Activated effector memory CD4-positive, alpha-beta T cell treated with anti-CD3 and anti-CD28 coated beads, Interleukin-2, amount 50 U/mL, for 16 hours (primary cell): ENCODE data around the gene SKIL.
"Not testable (repeated sequence)": the region's sequence is repeated elsewhere in the genome, so short reads cannot be mapped to it uniquely, and the experiment has no call there.

Experiments
- DNase-seq: peaks from one replicate; pipeline ENCODE4 v3.0.0-alpha.2; 2020

The SKIL gene, protein sequence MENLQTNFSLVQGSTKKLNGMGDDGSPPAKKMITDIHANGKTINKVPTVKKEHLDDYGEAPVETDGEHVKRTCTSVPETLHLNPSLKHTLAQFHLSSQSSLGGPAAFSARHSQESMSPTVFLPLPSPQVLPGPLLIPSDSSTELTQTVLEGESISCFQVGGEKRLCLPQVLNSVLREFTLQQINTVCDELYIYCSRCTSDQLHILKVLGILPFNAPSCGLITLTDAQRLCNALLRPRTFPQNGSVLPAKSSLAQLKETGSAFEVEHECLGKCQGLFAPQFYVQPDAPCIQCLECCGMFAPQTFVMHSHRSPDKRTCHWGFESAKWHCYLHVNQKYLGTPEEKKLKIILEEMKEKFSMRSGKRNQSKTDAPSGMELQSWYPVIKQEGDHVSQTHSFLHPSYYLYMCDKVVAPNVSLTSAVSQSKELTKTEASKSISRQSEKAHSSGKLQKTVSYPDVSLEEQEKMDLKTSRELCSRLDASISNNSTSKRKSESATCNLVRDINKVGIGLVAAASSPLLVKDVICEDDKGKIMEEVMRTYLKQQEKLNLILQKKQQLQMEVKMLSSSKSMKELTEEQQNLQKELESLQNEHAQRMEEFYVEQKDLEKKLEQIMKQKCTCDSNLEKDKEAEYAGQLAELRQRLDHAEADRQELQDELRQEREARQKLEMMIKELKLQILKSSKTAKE

DNA sequence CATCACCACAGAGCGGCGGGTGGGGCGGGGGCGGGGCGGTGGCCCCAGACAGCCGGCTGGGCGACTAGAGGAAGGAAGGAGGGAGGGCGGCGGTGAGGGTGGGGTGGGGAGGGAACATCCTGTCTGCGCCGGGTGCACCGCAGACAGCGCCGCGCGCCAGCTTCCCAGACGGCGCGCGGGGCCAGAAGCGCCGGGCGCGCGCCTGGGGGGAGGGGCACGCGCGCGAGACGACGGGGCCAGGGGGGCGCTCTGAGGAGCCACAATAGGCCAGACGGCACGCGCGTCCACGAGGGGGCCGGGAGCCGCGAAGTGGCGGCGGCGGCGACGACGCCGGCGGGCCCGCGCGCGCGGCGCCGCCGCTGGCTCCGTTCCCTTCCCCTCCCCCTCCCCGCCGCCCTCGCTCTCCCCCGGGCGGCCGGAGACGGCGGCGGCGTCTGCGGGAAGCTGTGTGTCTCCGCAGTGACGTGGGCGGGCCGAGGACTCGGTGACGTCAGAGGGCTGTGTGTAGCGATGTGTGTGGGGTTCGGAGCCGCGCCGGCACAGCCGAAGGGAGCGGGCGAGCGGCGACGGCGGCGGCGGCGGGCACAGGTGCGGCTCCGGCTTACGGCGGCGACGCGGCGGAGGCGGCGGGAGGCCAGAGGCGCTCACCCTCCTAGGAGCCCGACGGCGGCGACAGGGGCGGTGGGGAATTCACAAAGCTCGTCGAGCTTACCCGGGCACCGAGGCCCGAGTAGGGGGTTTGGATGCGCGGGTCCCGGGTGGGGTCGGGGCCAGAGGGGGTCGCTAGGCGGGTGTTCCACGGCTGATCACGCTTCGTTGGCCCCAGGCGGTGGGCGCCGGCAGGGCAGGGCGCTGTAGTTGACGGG, at the start of gene SKIL:
Gene SKIL (plus strand): TSS at position 540 of the 866 bp plus-strand sequence. CDS start 2,617 bp downstream, outside the sequence.
- peak; percentile 98 for DNase-seq

GRCh38 chr3:170309046-170309445, 48.5 kb upstream of the SKIL start:
- DNase-seq, result no peak

DNA sequence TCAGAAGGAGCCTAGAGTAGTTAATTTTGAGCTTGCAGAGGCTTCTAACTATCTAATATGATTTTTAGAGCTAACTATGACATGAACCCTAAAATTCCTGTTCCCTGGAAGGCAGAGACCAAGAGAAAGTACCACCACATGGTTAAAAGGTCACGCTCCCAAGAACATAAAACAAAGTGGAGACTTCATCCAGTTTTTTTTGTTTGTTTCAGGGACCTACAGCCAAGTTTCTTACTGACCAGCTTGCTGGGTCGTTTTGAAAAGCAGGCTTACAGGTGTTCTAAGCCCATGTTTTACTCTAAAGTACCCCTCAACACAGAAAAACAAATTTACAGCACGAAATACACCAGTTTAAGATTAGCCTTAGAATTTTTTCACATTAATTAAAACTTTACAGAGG, 39.6 kb upstream of the SKIL start:
- no peak for DNase-seq

GRCh38 chr3:170320461-170321121, 36.9 kb upstream of the SKIL start:
- DNase-seq, result no peak

GRCh38 chr3:170321321-170322034, 36.0 kb upstream of the SKIL start:
- no peak for DNase-seq

DNA sequence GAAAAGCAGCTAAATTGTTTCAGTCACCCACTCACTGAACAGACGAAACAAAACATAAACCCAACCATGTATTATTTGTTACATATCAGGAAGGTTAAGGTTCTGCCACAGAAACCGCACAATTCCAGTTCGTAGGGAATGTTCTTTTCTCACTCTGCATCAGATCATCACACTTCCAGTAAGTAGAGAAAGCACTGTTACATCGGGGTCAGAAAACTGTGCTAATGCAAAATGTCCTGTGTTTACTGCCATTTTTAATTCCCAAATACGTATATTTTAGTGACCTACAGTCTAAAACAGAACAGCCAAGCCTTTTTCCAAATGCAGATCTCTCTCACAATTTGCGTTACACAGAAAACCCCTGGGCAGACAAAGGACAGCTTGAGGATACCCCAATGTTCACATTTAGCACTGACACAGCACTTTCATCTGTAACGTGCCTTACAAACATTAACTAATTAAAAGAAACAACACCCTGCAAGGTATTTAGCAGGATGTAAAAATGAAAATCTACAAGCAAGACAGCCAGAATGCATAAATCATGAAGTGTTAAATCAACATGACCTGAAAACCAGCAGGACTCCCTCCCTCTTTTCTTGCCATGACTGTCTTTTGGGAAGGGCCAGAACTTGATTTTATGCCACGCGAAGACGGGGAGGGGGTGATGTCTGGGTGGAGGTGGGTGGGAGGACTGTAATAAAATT, 34.8 kb upstream of the SKIL start:
- DNase-seq, result no peak

DNA sequence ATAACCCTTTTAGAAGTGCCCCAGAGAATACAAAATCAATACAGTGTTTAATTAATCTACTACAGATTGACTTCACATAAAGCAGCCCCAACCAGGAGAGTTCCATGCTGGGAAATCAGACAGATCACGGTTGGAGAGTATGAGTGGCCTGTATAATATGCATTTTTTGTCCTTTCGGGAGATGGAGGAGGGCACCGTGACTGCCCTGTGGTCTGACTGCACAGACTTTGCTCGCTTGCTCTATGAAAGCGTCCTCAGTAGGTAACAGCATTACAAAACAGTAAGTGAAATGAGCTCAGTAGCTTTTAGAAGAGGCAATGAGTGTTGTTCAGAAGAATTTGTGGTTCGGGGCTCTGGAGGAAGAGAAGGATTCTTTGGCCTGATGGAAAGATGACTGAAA, 34.2 kb upstream of the SKIL start:
- DNase-seq, result no peak

GRCh38 chr3:170324962-170325361, 32.6 kb upstream of the SKIL start:
- DNase-seq, result no peak

- DNase-seq, result no peak
Measured at GRCh38 chr3:170327040-170327808, 30.3 kb upstream of the SKIL start.

DNA sequence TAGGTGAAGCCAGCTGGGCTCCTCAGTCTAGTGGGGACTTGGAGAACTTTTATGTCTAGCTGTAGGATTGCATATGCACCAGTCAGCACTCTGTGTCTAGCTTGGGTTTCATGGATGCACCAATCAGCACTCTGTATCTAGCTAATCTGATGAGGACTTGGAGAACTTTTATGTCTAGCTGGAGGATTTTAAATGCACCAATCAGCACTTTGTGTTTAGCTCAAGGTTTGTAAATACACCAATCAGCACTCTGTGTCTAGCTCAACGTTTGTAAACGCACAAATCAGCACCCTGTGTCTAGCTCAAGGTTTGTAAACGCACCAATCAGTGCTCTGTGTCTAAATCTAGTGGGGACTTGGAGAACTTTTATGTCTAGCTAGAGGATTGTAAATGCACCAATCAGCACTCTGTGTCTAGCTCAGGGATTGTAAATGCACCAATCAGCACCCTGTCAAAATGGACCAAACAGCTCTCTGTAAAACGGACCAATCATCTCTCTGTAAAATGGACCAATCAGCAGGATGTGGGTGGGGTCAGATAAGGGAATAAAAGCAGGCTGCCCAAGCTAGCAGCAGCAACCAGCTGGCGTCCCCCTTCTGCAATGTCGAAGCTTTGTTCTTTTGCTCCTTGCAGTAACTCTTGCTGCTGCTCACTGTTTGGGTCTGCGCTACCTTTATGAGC, 29.5 kb upstream of the SKIL start:
- DNase-seq, result not testable (repeated sequence)

GRCh38 chr3:170330366-170330765, 27.1 kb upstream of the SKIL start:
- no peak for DNase-seq

DNA sequence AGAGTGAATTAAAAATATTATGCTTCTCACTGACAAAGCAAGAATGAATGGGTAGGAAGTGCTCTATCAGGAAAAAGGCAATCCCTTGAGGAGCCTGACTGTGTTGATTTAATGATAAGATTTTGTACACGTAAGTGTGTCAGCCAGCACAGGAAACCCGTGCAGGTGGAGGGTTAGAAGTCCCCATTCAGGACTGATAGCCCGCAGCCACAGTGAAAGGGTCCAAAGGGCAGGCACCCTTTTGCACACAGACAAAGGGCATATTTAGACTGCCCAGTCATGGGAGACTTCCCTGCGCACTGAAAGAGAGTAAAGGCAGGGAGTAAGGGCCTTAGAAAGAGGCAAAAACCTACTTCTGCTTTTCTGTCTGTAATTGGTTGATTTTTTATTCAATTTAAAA, 26.4 kb upstream of the SKIL start:
- DNase-seq, result no peak

DNA sequence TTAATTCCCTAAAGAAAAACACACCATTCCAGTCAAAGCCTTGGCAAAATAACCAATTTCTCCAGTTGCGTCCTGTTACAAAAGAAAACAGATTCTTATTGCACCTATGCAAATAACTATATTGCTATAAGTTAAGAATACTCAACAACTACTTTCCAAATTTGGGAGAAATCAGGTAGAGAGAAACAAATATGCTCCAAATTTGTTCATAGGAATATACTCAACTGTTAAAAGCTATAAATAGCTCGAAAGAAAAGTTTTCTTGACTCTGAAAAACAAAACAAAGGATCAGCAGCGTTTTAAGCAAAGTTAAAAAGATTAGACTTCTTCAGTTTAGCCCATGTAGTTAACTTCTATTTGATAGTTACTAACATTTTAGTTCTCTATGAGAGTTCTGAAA, 20.1 kb upstream of the SKIL start:
- DNase-seq, result no peak

- DNase-seq, result no peak
Measured at GRCh38 chr3:170338690-170339340, 18.7 kb upstream of the SKIL start.

DNA sequence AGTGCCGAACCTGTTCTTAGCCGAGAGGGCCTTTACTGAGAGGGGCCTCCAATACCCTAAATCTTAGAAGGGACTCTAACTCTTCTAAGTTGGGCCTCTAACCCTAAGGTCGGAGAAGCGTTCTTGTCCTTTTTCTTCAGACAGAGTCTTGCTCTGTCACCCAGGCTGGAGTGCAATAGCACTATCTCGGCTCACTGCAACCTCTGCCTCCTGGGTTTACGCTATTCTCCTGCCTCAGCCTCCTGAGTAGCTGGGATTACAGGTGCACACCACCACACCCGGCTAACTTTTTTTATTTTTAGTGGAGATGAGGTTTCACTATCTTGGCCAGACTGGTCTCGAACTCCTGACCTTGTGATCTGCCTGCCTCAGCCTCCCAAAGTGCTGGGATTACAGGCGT, 15.2 kb upstream of the SKIL start:
- not testable (repeated sequence) for DNase-seq

DNA sequence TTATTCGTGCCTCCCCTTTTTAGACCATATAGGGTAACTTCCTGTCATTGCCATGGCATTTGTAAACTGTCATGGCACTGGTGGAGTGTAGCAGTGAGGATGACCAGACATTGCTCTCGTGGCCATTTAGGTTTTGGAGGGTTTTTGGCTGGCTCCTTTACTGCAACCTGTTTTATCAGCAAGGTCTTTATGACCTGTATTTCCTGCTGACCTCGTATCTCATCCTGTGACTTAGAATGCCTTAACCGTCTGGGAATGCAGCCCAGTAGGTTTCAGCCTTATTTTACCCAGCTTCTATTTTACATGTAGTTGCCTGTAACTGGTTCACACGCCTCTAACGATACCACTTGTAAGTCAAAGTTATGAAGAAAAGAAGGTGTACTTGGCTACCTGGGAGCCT, 13.7 kb upstream of the SKIL start:
- not testable (repeated sequence) for DNase-seq

- no peak for DNase-seq
Measured at GRCh38 chr3:170344971-170345370, 12.5 kb upstream of the SKIL start.

DNA sequence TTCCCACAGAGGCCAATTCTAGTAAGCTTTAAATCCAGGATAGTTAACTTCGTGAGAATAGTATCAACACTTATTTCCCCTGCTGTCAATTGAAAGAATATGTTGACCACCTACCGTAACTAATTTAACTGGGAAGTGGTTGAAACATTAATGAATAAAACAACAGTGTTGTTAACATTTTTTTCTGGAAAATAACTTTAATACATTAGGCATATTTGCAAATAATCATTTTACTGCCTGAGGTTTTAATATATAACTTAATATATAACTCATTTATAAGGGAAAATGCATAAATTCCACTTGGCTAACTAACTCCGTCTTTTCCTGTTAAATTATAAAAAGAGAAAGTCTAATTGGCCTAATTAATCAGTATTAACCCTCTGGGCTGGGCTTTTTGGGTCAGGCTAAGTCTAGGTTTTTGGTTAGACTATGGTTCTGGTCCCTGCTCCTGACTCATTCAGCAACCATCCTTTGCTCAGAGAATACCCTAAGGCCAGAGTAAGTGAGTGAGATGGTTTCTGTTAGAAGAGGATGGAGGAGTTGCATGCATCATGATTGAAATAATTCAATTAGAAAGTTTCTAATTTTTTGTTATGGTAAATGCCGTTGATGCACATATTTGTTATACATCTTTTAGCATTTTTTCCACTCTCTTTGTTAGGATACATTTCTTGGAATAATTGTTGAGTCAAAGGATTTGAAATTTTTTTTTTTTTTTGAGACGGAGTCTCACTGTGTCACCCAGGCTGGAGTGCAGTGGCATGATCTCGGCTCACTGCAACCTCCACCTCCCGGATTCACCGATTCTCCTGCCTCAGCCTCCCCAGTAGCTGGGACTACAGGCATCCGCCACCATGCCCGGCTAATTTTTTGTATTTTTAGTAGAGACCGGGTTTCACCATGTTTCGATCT, 10.8 kb upstream of the SKIL start:
- DNase-seq, result no peak
